SU-DHL-6 (cell line): ENCODE measurements around the gene LSR.

Experiments
- H2AFZ ChIP-seq: fragments of 200-600 bp; sonication (generic); 2 replicates; pipeline ENCODE4 v1.6.1; 2014; ENCODE audit warnings: low read depth, mild to moderate bottlenecking, moderate library complexity, mixed read lengths, antibody characterized with exemption, low read length; ENCODE audit not compliant: severe bottlenecking
- H3F3A ChIP-seq: fragments of 200-600 bp; shearing (Covaris generic); 2 replicates; pipeline ENCODE4 v1.6.0; 2016; ENCODE audit warnings: antibody characterized with exemption, mild to moderate bottlenecking; ENCODE audit not compliant: insufficient read depth
- H3K27ac ChIP-seq: fragments of 200-600 bp; sonication (generic); 2 replicates; pipeline ENCODE4 v1.5.1; 2016; ENCODE audit warnings: low read depth, mild to moderate bottlenecking, low read length, moderate library complexity, mixed read lengths
- H3K27me3 ChIP-seq: fragments of 200-600 bp; sonication (generic), shearing (Covaris generic); 2 replicates; pipeline ENCODE4 v1.6.0; 2014; ENCODE audit warnings: mild to moderate bottlenecking, low read length
- H3K36me3 ChIP-seq: fragments of 200-600 bp; sonication (generic); 2 replicates; pipeline ENCODE4 v1.6.1; 2014; ENCODE audit warnings: mild to moderate bottlenecking, low read length, mixed read lengths
- H3K4me2 ChIP-seq: fragments of 300-600, 200-600 bp; shearing (Covaris generic), sonication (generic); 2 replicates; pipeline ENCODE4 v1.6.0; 2014; ENCODE audit warnings: low read length, low read depth, mild to moderate bottlenecking; ENCODE audit not compliant: poor library complexity, severe bottlenecking
- H3K4me3 ChIP-seq: fragments of 200-600 bp; sonication (generic); 2 replicates; pipeline ENCODE4 v1.5.1; 2014; ENCODE audit warnings: antibody characterized with exemption, low read length, mild to moderate bottlenecking, mixed read lengths; ENCODE audit not compliant: insufficient read depth, poor library complexity, severe bottlenecking
- H3K79me2 ChIP-seq: fragments of 200-600 bp; sonication (generic); 2 replicates; pipeline ENCODE4 v1.6.1; 2014; ENCODE audit warnings: mild to moderate bottlenecking, low read length, moderate library complexity; ENCODE audit not compliant: insufficient read depth
- H3K9ac ChIP-seq: fragments of 200-600 bp; sonication (generic); 2 replicates; pipeline ENCODE4 v1.7.0; 2014; ENCODE audit warnings: mild to moderate bottlenecking, low read length
- H3K9me2 ChIP-seq: fragments of 200-600 bp; sonication (generic); replicated peaks from 2 replicates; pipeline ENCODE4 v1.6.1; 2014; ENCODE audit warnings: low read length; ENCODE audit not compliant: insufficient read depth
- H3K9me3 ChIP-seq: fragments of 200-600 bp; sonication (generic); 2 replicates; pipeline ENCODE4 v1.6.1; 2014; ENCODE audit warnings: low read length, mixed read lengths; ENCODE audit not compliant: insufficient read depth
- H4K20me1 ChIP-seq: fragments of 200-600 bp; sonication (generic); 2 replicates; pipeline ENCODE4 v1.6.1; 2014; ENCODE audit warnings: low read depth, mild to moderate bottlenecking, antibody characterized with exemption, low read length, moderate library complexity, mixed read lengths
- CTCF ChIP-seq: fragments of 200-600 bp; sonication (generic); IDR thresholded peaks from one replicate; pipeline ENCODE4 v1.5.1; 2017; ENCODE audit warnings: antibody characterized with exemption, mild to moderate bottlenecking, low read length, moderate library complexity; ENCODE audit not compliant: insufficient read depth, poor library complexity, severe bottlenecking
- EZH2phosphoT487 ChIP-seq: fragments of 200-600 bp; sonication (generic), shearing (Covaris generic); conservative IDR thresholded peaks from 2 replicates; pipeline ENCODE4 v1.6.1; 2018; ENCODE audit warnings: mild to moderate bottlenecking, antibody characterized with exemption, low read length, moderate library complexity, mixed read lengths

The LSR gene

GRCh38 chr19:35216833-35217648 is 31.8 kb upstream of the LSR start:
- Histone ChIP-seq H3K9me2 (no peaks in the 10 kb centered on the region), H3K9ac (no peak overlapping the region), H3F3A (peaks cover 39% of the 10 kb centered on the region), H4K20me1 (no peaks in the 10 kb centered on the region), H3K9me3 (no peaks in the 10 kb centered on the region), H3K79me2 (no peaks in the 10 kb centered on the region), H3K4me3 (no peak overlapping the region), H3K4me2 (no peak overlapping the region), H3K27me3 (no peaks in the 10 kb centered on the region), H3K27ac (peak overlapping the region; percentile 95), H3K36me3 (no peaks in the 10 kb centered on the region), H2AFZ (no peak overlapping the region)
- TF ChIP-seq EZH2phosphoT487: no peak
- peak; percentile 47 for TF ChIP-seq CTCF

- H3K9me3 ChIP-seq: no peaks in the 10 kb centered on the region
- H3K4me2 ChIP-seq: no peak overlapping the region
- no peaks in the 10 kb centered on the region for H4K20me1 ChIP-seq
- H3K9ac ChIP-seq: no peak overlapping the region
- H3K36me3 ChIP-seq: no peaks in the 10 kb centered on the region
- peaks cover 35% of the 10 kb centered on the region for H3F3A ChIP-seq
- H3K4me3 ChIP-seq: no peak overlapping the region
- H3K79me2 ChIP-seq: no peaks in the 10 kb centered on the region
- H3K9me2 ChIP-seq: no peaks in the 10 kb centered on the region
- H3K27ac ChIP-seq: no peak overlapping the region
- H3K27me3 ChIP-seq: no peaks in the 10 kb centered on the region
- no peak for TF ChIP-seq EZH2phosphoT487
- no peak for TF ChIP-seq CTCF
- no peak overlapping the region for H2AFZ ChIP-seq
Measured at GRCh38 chr19:35217649-35217990, 31.2 kb upstream of the LSR start.

- Histone ChIP-seq H2AFZ (no peak overlapping the region), H3K36me3 (no peaks in the 10 kb centered on the region), H3K27me3 (no peaks in the 10 kb centered on the region), H3K9me3 (no peaks in the 10 kb centered on the region), H3F3A (peaks cover 25% of the 10 kb centered on the region), H3K27ac (no peak overlapping the region), H3K79me2 (no peaks in the 10 kb centered on the region), H4K20me1 (no peaks in the 10 kb centered on the region), H3K9ac (no peak overlapping the region), H3K4me3 (no peak overlapping the region), H3K4me2 (no peak overlapping the region), H3K9me2 (no peaks in the 10 kb centered on the region)
- no peak for TF ChIP-seq EZH2phosphoT487
- no peak for TF ChIP-seq CTCF
Measured at GRCh38 chr19:35219008-35219407, 29.8 kb upstream of the LSR start.
